GM04504 (cell line): Measurements from ENCODE around the gene ARMH1.
"Not testable (repeated sequence)": the region's sequence is repeated elsewhere in the genome, so short reads cannot be mapped to it uniquely, and the experiment has no call there.

Source experiments
- DNase-seq: peaks from one replicate; pipeline ENCODE4 v3.0.0-alpha.2; 2012; ENCODE audit warnings: low read depth

The ARMH1 gene

DNA sequence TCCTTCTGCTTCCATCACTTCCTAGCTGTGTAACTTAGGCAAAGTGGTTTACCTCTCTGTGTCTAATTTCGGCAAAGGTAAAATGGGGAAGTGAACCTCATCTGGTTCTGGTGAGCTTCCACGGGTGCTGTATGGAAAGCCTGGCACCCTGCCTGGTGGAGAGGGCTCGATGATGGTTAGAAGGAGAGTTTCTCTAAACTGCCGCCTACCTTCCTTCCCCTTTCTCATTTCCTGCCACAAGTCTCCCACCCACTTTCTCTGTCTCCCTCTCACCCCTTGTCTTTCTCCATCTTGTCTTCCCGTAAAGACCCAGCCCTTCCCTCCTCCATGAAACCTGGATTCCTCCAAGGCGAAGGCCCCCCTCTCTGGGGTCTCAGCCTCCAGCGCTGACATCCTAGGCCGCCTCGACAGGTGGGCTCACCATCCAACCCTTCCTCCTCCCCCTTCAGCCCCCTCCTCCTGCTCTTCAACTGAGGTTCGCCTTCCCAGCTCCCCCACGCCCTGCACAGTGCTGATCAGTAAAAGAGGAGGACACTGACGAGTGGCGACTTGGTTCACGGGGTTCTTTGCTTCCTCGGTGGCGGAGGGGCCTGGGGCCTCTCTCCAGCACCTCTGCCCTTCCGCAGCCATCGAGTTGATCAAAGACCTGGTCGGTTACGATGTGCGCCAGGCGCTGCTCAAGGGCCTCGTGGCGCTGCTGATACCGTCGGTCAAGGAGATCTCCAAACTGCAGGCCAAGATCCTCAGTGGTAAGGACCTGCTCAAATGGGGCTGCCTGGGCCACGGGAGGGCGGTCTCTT is 49.2 kb downstream of the ARMH1 start:
- no peak for DNase-seq

DNA sequence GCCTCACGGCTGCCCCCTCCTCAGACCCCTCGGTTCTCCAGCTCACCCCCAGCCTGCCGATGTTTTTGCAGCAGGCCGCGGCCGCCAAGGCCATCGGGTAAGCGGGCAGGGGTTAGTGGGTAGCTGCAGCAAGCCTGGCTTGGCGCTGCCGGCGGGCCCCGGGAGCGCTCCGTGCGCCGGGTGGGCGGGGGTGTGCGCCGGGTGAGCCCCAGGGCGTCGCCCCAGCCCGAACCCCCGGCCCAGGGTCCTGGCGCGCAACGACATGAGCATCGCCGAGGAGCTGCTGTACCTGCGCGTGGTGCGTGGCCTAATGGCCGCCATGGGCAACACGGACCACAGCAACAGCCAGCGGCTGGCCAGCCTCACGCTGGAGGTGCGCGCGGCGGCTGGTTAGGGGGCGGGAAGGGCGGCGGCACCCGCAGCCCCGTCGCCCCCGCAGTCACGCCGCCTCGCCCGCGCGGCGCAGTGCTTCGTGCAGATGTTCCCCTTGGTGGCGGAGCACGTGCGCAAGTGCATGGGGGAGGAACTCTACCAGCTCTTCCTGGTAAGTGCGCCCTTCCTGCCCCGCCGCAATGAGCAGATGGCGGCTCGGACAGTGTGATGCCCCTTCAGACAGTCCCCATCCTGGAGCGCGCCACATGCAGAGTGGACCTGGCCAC is 49.9 kb downstream of the ARMH1 start:
- DNase-seq, result no peak

DNA sequence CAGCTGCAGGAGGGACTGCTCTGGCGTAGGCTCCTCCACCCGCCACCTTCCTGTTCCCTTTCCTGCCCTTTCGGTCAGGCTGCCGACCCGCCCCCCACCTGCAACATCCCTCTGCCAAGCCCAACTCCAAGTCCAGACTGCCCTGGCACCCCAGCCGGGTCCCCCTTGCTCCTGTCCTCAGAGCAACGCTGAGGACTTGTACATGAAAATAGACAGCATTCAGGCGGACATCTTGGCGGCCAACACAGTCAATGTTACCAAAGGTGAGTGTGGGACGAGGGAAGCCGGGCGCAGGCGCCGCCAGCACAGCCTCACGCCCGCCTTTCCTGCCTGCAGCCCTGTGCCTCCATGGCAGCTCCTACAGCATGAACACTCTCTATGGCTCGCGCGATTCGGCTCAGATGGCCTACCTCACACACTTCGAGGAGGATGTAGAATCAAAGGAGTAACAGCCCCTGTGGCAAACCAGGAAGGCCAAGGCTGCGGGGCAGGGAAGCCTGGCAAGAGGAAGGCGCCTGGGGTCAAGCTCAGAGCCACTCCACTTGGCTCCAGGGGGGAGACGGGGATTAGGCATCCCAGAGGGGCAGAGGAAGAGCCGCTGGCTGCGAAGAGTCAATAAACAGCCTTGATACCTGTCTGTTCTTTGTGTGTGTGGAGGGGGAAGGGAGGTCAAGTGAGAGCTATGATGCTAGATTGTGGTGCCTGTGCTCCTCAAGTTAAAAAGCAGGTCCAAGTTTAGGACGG is 50.6 kb downstream of the ARMH1 start:
- no peak for DNase-seq

DNA sequence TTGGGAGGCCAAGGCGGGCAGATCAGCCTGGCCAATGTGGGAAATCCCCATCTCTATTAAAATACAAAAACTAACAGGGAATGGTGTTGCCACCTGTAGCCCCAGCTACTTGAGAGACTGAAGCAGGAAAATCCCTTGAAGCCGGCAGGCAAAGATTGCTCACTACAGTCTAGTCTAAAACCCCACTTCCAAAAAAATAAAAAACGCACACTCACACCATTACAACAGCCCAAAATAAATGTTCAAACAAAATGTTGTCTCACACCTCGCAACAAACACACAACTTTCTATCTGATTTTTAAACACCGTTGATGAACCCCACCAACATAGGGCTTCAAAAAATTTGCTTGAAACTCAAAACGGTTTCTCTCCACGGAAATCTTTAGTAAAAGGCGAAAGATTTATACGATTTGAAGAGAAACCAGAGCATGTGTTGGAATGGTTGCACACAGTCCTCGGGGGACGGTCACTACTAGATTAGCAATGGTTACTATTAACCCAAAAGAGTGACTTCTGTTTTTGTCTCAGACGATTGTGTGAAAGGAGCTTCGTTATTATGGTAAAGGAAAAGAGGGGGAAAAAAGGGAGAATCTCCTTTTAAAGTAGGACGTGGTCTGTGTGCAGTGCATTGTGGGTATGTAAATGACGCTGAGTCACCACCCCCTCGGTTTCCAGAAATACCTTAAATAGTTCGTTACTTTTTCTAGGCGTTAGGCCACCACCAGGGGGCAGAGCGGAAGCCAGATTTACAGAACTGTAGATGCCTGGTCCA is 56.4 kb downstream of the ARMH1 start, which contains the start of gene RNU5D-1:
Gene RNU5D-1, minus strand, starts transcription at position 430 of the 772 bp plus-strand sequence.
- peak; percentile 89 for DNase-seq

DNA sequence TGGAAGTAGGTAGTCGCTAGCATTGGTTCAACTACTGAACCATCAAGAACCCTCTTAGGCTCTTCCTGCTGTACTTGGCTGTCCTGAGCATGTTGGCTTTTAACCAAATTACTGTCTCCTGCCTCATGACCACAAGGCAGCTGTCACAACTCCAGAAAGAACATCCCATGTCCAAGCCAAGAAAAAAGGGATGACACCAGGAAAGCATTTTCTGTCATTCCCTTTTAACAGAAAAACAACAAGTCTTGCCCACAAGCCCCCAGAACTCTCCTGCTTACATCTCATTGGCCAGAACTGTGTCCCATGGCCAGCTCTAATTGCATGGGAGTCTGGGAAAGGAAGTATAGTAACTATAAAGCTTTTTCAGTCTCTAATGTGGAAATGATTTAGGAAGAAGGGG is 58.9 kb downstream of the ARMH1 start:
- peak; percentile 74 for DNase-seq

DNA sequence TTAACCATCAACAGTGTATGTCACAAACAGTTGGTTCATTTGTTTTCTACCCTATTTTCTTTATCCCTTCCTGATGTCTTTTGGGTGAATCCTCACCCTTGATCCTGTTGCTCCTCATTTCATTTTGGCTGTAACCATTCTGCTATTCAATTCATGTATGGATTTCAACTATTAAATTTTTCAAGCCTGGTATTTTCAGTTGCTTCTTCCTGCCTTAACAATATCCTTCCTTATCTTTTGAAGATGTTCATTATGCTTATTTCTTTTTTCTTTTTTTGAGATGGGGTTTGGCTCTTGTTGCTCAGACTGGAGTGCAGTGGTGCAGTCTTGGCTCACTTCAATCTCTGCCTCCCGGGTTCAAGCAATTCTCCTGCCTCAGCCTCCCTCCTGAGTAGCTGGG is 59.3 kb downstream of the ARMH1 start:
- no peak for DNase-seq

DNA sequence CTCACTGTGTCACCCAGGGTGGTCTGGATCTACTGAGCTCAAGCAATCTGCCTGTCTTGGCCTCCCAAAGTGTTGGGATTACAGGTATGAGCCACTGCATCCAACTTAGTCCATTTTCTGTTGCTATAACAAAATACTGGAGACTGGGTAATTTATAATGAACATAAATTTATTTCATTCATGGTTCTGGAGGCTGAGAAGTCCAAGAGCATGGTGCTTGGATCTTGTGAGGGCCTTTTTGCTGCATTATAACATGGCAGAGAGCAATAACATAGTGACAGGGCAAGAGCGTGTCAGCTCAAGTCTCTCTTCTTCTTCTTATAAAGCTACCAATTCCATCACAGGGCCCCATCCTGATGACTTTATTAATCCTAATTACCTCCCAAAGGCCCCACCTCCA is 61.5 kb downstream of the ARMH1 start:
- DNase-seq, result no peak

DNA sequence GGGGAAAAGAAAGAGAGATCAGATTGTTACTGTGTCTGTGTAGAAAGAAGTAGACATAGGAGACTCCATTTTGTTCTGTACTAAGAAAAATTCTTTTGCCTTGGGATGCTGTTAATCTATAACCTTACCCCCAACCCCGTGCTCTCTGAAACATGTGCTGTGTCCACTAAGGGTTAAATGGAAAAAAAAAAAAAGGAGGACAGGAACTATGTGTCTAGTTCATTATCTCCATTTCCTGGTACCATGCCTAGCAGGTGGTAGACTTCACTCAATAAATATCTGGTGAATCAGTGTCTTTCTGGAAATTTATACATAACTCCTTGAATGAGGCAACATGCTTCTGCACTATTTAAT is 64.4 kb downstream of the ARMH1 start:
- DNase-seq, result not testable (repeated sequence)

DNA sequence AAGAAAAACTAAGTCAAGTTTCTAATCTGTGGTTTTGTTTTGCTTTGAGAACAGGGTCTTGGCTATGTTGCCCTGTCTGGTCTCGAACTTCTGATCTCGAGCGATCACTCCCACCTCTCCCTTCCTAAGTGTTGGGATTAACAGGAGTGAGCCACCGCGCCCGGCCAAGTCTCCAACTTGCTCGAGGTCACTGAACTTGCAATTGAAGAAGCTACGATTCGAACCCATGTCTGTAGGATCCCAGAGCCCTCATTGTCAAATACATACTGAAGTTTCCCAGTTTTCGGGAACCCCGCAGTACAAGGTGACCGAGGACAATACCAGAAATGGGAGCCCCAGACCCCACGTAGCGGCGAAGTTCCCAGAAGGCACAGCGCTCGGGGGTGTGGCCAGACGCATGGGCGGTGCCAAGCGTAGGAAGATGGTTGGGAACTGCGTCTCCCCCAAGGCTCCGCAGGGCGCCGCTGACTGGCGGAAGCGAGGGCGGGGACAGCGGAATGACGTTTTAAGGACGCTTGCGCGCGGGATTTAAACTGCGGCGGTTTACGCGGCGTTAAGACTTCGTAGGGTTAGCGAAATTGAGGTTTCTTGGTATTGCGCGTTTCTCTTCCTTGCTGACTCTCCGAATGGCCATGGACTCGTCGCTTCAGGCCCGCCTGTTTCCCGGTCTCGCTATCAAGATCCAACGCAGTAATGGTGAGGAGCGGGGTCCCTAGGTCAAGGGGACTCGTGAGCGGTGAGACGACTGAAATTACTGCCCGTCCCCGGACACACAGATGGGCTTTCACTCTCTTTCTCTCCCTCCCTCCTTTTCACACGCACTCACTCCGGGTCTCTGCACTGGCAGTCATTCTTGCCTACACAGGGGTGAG is 65.0 kb downstream of the ARMH1 start, which contains the start of gene KIF2C:
Gene KIF2C, plus strand, starts transcription at position 531 of the 872 bp plus-strand sequence. Its CDS starts 96 bp downstream, at position 627.
- peak; percentile 92 for DNase-seq

DNA sequence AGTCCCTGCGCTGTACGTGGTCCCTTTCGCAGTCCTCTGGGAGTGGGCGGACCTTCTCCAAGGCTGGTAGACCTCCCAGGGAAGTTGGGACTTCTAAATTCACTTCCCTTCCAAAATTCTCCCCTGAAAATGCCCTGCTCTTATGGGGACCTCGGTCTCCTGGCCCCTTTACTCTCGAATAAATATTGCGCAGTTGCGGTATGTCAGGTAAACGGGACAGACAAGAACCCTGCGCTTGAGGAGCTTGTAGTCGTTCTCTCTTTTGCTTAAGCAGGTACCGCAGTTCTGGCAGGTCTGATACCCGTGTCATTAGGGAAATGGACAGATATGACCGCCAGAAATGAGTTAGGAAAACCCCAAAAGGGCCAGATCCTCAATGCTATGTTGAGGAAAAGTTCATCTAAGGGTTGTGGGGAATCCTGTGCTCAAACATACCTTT is 65.7 kb downstream of the ARMH1 start:
- no peak for DNase-seq

DNA sequence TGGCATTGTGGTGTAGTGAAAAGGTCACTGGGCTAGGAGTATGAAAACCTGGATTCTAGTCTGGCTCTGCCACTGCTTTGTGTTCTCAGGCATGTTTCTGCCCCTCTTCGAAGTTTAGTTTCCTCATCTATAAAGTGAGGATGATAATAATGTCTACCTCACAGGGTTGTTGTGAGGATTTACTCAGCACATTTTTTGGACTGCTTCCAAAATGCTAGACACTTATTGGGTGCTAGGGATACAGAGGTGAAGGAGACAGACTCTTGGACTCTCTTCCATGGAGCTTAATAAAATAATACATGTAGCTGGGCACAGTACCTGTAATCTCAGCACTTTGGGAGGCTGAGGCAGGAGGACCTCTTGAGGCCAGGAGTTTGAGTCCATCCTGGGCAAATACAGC is 68.7 kb downstream of the ARMH1 start:
- no peak for DNase-seq

DNA sequence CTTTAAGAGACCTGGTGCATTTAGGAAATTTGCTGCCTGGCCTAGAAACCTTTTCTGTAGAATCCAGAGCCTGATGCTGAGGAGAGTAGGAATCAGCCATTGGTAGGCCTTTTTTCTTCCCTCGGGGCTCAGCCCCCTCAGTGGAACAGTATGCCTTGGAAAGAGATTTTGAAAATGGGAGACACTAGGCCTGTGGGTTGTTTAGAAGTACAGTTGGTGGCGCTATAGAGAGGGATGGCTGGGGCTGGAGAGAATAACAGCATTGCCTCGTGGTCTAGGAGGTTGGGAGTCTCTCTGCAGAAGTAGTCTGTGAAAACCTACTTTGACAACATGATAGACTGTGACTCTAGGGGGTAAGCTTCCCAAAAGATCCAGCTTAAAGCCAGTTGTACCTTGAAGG is 73.4 kb downstream of the ARMH1 start:
- DNase-seq, result no peak

DNA sequence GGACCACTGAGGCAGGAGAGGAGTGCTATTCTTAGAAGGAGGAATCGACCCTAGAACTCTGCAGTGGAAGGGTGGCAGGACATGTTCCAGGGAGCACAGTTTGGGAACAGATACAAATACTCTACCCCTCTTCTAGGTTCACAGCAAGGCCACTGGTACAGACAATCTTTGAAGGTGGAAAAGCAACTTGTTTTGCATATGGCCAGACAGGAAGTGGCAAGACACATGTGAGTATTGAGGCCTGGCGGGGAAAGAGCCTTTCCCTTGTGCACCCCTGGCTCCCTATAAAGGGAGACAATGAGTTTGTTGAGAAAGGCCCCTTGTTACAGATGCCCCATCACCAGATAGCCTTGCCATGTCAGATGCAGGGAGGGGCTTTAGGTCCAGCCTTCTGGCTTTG is 82.9 kb downstream of the ARMH1 start:
- DNase-seq, result no peak

DNA sequence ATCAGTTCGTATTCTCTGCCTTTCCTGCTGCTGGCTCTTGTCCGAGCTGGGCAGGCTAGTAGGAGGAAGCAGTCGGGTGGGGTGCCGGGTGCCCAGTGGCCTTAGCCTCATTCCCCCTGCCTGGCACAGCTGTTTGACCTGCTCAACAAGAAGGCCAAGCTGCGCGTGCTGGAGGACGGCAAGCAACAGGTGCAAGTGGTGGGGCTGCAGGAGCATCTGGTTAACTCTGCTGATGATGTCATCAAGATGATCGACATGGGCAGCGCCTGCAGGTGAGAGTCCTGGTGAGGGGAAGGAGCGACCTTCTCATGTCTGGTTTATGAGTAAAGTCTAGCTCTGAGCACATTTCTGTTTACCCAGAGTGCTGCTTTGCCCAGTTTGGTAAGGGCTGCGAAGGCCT is 84.6 kb downstream of the ARMH1 start:
- no peak for DNase-seq

DNA sequence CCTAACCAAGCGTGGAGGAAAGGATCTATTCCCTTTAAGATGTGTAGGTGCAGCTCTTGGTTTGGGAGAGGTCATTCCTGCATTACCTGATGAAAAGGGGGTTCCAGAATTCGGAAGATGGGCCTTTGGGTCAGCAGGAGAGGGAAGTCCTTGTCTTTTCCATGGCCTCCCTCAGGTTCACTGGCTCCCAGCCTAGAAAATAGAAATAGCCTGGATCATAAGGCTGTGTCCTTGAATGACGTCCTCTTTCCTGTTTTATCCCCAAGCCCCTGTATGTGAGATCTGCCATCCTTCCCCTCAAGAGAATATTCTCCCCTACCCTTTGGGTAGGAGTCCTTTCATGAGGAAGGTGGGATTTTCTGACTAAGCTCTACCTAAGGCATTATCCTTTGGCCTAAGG is 86.4 kb downstream of the ARMH1 start:
- no peak for DNase-seq

DNA sequence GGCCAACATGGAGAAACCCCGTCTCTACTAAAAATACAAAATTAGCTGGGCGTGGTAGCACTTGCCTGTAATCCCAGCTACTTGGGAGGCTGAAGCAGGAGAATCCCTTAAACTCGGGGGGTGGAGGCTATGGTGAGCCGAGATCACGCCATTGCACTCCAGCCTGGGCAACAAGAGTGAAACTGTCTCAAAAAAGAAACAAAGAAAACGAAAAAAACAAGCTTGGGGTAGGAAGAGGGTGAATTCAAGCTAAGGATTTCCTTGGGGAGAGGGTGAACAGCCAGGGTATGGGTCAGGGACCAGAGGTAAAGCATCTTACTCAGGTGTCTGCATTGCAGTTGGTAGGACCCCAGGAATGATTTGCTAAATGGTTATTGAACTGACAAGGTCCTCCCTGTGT is 91.9 kb downstream of the ARMH1 start:
- not testable (repeated sequence) for DNase-seq
